A673 (cell line): ENCODE data around the gene ADAD2. TPM values are rescaled to one million over a fixed set of nuclear protein-coding genes. Genes with fewer than 3 reads are reported as not detected.

Experiments
- BruUV-seq: library from RNA; stranded (reverse); fragments of 400-500 nt; replicated peaks from 2 replicates; lab custom pipeline; 2021; lab: Mats Ljungman, UMichigan
- CTCF ChIA-PET: fragments of 300-600 bp; sonication (Branson Sonifier 250); formaldehyde crosslinking; loops from one replicate; lab custom pipeline; 2022; ENCODE audit warnings: antibody characterized with exemption; lab: Charles Lee
- POLR2A ChIA-PET: fragments of 300-600 bp; sonication (Branson Sonifier 250); formaldehyde crosslinking; loops from one replicate; lab custom pipeline; 2022; ENCODE audit warnings: antibody characterized with exemption; ENCODE audit not compliant: low non-redundant PET; lab: Charles Lee
- DNase-seq: peaks from one replicate; pipeline ENCODE4 v3.0.0-alpha.2; 2015; ENCODE audit warnings: low spot score
- H3K27ac ChIP-seq: fragments of 200-600 bp; sonication (generic); 2 replicates; pipeline ENCODE4 v1.5.1; 2016; ENCODE audit warnings: mixed run types, low read depth, mild to moderate bottlenecking, mixed read lengths, antibody characterized with exemption, low read length; ENCODE audit not compliant: poor library complexity, severe bottlenecking
- H3K27me3 ChIP-seq: fragments of 200-600 bp; sonication (generic); replicated peaks from 2 replicates; pipeline ENCODE4 v1.6.1; 2017; ENCODE audit warnings: mixed run types, low read depth, mild to moderate bottlenecking, mixed read lengths, antibody characterized with exemption, low read length; ENCODE audit not compliant: insufficient read depth, poor library complexity
- H3K36me3 ChIP-seq: fragments of 200-600 bp; sonication (generic); 2 replicates; pipeline ENCODE4 v1.6.1; 2016; ENCODE audit warnings: mixed run types, mild to moderate bottlenecking, mixed read lengths, antibody characterized with exemption, low read length; ENCODE audit not compliant: insufficient read depth, poor library complexity, severe bottlenecking
- H3K4me1 ChIP-seq: fragments of 200-600 bp; sonication (generic); 2 replicates; pipeline ENCODE4 v1.6.1; 2017; ENCODE audit warnings: mixed run types, mild to moderate bottlenecking, mixed read lengths, antibody characterized with exemption, low read length; ENCODE audit not compliant: insufficient read depth, poor library complexity, severe bottlenecking
- H3K4me3 ChIP-seq: fragments of 200-600 bp; sonication (generic); 2 replicates; pipeline ENCODE4 v1.5.1; 2016; ENCODE audit warnings: low read depth, mixed run types, mild to moderate bottlenecking, mixed read lengths, low read length; ENCODE audit not compliant: poor library complexity, severe bottlenecking
- H3K9me3 ChIP-seq: fragments of 200-600 bp; sonication (generic); 2 replicates; pipeline ENCODE4 v1.6.1; 2016; ENCODE audit warnings: mixed run types, low read depth, mild to moderate bottlenecking, mixed read lengths, antibody characterized with exemption, low read length; ENCODE audit not compliant: poor library complexity, severe bottlenecking
- CTCF ChIP-seq: fragments of 300-800, 200-600 bp; sonication (generic); conservative IDR thresholded peaks from 2 replicates; pipeline ENCODE4 v1.5.1; 2017; ENCODE audit warnings: low read depth, mild to moderate bottlenecking, antibody characterized with exemption, low read length, moderate library complexity, mixed read lengths
- EZH2 ChIP-seq: fragments of 200-600 bp; sonication (generic); IDR thresholded peaks from 2 replicates; pipeline ENCODE4 v1.6.1; 2017; ENCODE audit warnings: borderline replicate concordance, low read depth, mild to moderate bottlenecking, mixed read lengths, antibody characterized with exemption, low read length; ENCODE audit not compliant: poor library complexity, severe bottlenecking
- intact Hi-C: fragments of 100-400 bp; cut with micrococcal nuclease; formaldehyde crosslinking; loops from one replicate; pipeline ENCODE4 v1.10.0; 2022; ENCODE audit not compliant: unreplicated experiment
- total RNA-seq: library from RNA; stranded (reverse); gene quantifications from 2 replicates; pipeline ENCODE4 v1.2.3, GENCODE V29; 2021

The ADAD2 gene
- total RNA-seq, 1 experiment from 2014 or later, result not detected

- no TSS peak for BruUV-seq
- intact Hi-C loops, result loop anchor here (5.0 kb wide), 1 partner anchor 92 kb away; no protein-coding TSS in a partner anchor
- Histone ChIP-seq H3K27ac (no peak overlapping the region), H3K4me1 (no peaks in the 10 kb centered on the region), H3K36me3 (peaks cover 14% of the 10 kb centered on the region), H3K9me3 (no peaks in the 10 kb centered on the region), H3K27me3 (no peaks in the 10 kb centered on the region), H3K4me3 (no peak overlapping the region)
- TF ChIP-seq CTCF (no peak), EZH2 (no peak)
- ChIA-PET CTCF (no interaction called here), POLR2A (no interaction called here)
- no peak for DNase-seq
These were observed 11.2 kb upstream of the ADAD2 start for GRCh38 chr16:84179612-84180320.

GRCh38 chr16:84180519-84181140 is 10.3 kb upstream of the ADAD2 start:
- Histone ChIP-seq H3K9me3 (no peaks in the 10 kb centered on the region), H3K4me3 (no peak overlapping the region), H3K27ac (no peak overlapping the region), H3K27me3 (no peaks in the 10 kb centered on the region), H3K4me1 (no peaks in the 10 kb centered on the region), H3K36me3 (peaks cover 14% of the 10 kb centered on the region)
- no TSS peak for BruUV-seq
- no peak for TF ChIP-seq CTCF
- no peak for TF ChIP-seq EZH2
- ChIA-PET POLR2A (no interaction called here), CTCF (no interaction called here)
- DNase-seq, result no peak
- intact Hi-C loops, result no loop called here

- intact Hi-C loops, result no loop called here
- H3K36me3 ChIP-seq, result peaks cover 14% of the 10 kb centered on the region
These were observed 9.6 kb upstream of the ADAD2 start for GRCh38 chr16:84181144-84181915.

More at GRCh38 chr16:84181144-84181915, 9.6 kb upstream of the ADAD2 start:
- no TSS peak for BruUV-seq
- H3K27me3 ChIP-seq, result no peaks in the 10 kb centered on the region
- TF ChIP-seq CTCF (no peak), EZH2 (no peak)
- no peak overlapping the region for H3K27ac ChIP-seq
- DNase-seq, result no peak
- POLR2A ChIA-PET, result no interaction called here
- H3K4me1 ChIP-seq, result peaks cover 4% of the 10 kb centered on the region
- H3K9me3 ChIP-seq, result no peaks in the 10 kb centered on the region
- no peak overlapping the region for H3K4me3 ChIP-seq
- CTCF ChIA-PET, result no interaction called here
